Right atrium auricular region (tissue), 2 donors: ENCODE results near the gene THSD7A. TPM values are rescaled to one million over a fixed set of nuclear protein-coding genes. Genes with fewer than 3 reads are reported as not detected.

Experiments
- DNase-seq: peaks from one replicate; pipeline ENCODE4 v3.0.0-alpha.2; 2019; ENCODE audit warnings: low spot score
- H3K27ac ChIP-seq, 2 donors: fragments of 200-600 bp; sonication (generic); 1 replicate in 1 of 2; 2 replicates in 1 of 2; pipeline ENCODE4 v1.5.1; 2016 to 2019
- H3K27me3 ChIP-seq, 2 donors: fragments of 200-600 bp; sonication (generic); one replicate each; pipeline versions ENCODE4 v1.5.1 to v1.6.0; 2017 to 2019
- H3K36me3 ChIP-seq: fragments of 200-600 bp; sonication (generic); one replicate; pipeline ENCODE4 v1.5.1; 2016
- H3K4me1 ChIP-seq, 2 donors: fragments of 200-600 bp; sonication (generic); one replicate each; pipeline versions ENCODE4 v1.5.1 to v1.6.0; 2017 to 2019
- H3K4me3 ChIP-seq, 2 donors: fragments of 200-600 bp; sonication (generic); 1 replicate in 1 of 2; 2 replicates in 1 of 2; pipeline ENCODE4 v1.5.1; 2017 to 2019; ENCODE audit warnings: mild to moderate bottlenecking in 1 of 2, moderate library complexity in 1 of 2
- H3K9me3 ChIP-seq, 2 donors: fragments of 200-600 bp; sonication (generic); one replicate each; pipeline ENCODE4 v1.5.1; 2019
- CTCF ChIP-seq, 2 donors: fragments of 200-600 bp; sonication (generic); IDR thresholded peaks; one replicate each; pipeline ENCODE4 v1.5.1; 2019; ENCODE audit warnings: antibody characterized with exemption in 2 of 2
- total RNA-seq, 2 donors: library from RNA; depleted of rRNA; stranded (reverse); fragments of >200 nt; gene quantifications; one replicate each; pipeline ENCODE4 v1.1.0, GENCODE V29; 2016

Gene THSD7A
- total RNA-seq, 2 donors from 2014 or later: 0.85 to 2.9 TPM

DNA sequence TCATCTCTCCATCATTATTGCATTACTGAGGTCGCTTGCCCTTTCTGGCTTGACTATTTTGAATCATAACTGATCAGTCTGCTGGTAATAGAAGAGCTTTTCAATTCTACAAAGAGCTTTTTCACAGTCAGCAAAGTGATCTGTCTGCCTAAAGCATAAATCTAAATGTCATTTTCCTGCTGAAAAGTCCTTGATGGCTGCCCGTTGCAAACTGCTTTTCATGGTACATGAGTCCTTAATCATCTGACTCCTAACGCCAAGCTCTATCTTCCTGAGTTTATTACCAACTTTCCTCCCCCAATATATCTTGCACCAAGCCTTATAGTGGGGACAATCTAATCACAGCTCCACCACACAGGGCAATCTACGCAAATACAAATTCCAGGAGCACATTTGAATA lies 39.8 kb downstream of the THSD7A start:
- no peak overlapping the region for H3K27ac ChIP-seq
- H3K36me3 ChIP-seq: no peaks in the 10 kb centered on the region
- TF ChIP-seq CTCF (IDR thresholded peaks at IDR 0.05): no peak
- no peak overlapping the region for H3K4me3 ChIP-seq
- H3K9me3 ChIP-seq: no peaks in the 10 kb centered on the region
- no peaks in the 10 kb centered on the region for H3K4me1 ChIP-seq
- no peak for DNase-seq
- H3K27me3 ChIP-seq: no peaks in the 10 kb centered on the region

GRCh38 chr7:11788568-11788967 lies 43.4 kb downstream of the THSD7A start:
- no peak for DNase-seq
- H3K27ac ChIP-seq: no peak overlapping the region
- H3K27me3 ChIP-seq: no peaks in the 10 kb centered on the region
- no peak for TF ChIP-seq CTCF (IDR thresholded peaks at IDR 0.05)
- no peak overlapping the region for H3K4me3 ChIP-seq
- no peaks in the 10 kb centered on the region for H3K36me3 ChIP-seq
- no peaks in the 10 kb centered on the region for H3K9me3 ChIP-seq
- no peaks in the 10 kb centered on the region for H3K4me1 ChIP-seq

GRCh38 chr7:11787534-11787933 lies 44.5 kb downstream of the THSD7A start:
- DNase-seq: no peak
- TF ChIP-seq CTCF (IDR thresholded peaks at IDR 0.05): no peak
- Histone ChIP-seq H3K27ac (no peak overlapping the region), H3K36me3 (no peaks in the 10 kb centered on the region), H3K4me1 (no peaks in the 10 kb centered on the region), H3K27me3 (no peaks in the 10 kb centered on the region), H3K4me3 (no peak overlapping the region), H3K9me3 (no peaks in the 10 kb centered on the region)

DNA sequence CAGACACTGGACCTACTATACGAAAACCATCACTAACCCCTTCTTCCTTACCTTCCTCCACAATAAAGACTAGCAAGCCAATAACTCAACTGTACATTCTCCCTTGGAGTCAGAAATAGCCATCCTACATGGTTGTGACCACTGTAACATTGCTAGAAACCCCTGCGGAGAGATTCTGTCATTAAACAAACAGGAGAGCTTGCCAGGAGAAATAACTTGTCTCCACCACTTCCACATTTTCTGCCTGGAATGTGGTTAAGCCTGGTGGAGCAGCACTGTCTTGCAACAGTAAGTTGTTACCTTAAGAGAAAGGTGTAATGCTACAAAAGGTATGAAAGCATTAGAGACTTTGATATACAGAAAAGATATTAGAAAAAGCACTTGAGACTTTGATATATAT lies 45.8 kb downstream of the THSD7A start:
- H3K36me3 ChIP-seq: no peaks in the 10 kb centered on the region
- no peaks in the 10 kb centered on the region for H3K9me3 ChIP-seq
- no peak for DNase-seq
- no peak for TF ChIP-seq CTCF (IDR thresholded peaks at IDR 0.05)
- no peak overlapping the region for H3K27ac ChIP-seq
- no peak overlapping the region for H3K4me3 ChIP-seq
- no peaks in the 10 kb centered on the region for H3K4me1 ChIP-seq
- no peaks in the 10 kb centered on the region for H3K27me3 ChIP-seq

GRCh38 chr7:11784769-11785536 lies 47.0 kb downstream of the THSD7A start:
- Histone ChIP-seq H3K9me3 (no peaks in the 10 kb centered on the region), H3K27me3 (no peaks in the 10 kb centered on the region), H3K36me3 (no peaks in the 10 kb centered on the region), H3K27ac (no peak overlapping the region), H3K4me1 (no peaks in the 10 kb centered on the region), H3K4me3 (no peak overlapping the region)
- DNase-seq: no peak
- TF ChIP-seq CTCF (IDR thresholded peaks at IDR 0.05): no peak
